AG09319 (cell line): ENCODE data around the gene CEND1.

Experiments
- DNase-seq: peaks from one replicate; pipeline ENCODE4 v3.0.0-alpha.2; 2010; ENCODE audit warnings: low read depth; ENCODE audit errors: extremely low read depth
- CTCF ChIP-seq: IDR thresholded peaks from 2 replicates; pipeline ENCODE4 v1.5.1; 2011; ENCODE audit warnings: low read depth, mild to moderate bottlenecking, inconsistent platforms, low read length, moderate library complexity

CEND1 gene

DNA sequence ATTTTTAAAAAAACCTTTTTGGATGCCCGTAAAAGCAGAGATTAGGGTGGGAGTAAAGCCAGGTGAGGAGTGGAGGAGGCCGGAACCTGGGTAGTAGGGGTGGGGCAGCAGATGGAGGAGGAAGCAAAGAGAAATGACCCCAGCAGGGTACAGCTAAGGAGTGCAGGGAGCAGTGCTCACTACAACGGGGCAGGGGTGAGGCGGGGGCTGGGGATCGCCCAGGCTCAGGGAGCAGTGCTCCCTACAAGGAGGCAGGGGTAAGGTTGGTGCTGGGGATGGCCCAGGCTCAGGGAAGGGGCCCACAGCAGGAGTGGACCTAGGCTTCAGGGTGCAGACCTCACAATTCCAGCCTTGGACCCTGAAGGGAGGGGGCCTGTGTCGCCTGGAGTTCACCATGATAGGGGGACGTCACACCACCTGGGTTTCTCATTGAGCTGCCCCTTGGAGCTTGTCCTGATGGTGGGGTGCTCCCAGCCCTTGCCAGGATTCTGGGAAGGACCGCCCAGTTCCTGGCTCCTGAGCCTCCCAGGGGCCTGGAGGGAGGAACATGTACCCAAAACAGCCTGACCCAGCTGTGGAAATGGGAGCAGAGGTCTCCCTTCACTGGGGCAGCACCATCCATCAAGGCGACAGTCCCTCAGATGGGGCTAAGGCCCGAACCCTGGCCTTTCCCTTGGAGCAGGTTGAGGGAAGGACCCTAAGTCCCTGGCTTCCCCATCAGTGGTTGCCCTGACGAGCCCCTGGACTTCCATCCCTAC is 26.0 kb upstream of the CEND1 start:
- no peak for TF ChIP-seq CTCF
- DNase-seq: no peak

DNA sequence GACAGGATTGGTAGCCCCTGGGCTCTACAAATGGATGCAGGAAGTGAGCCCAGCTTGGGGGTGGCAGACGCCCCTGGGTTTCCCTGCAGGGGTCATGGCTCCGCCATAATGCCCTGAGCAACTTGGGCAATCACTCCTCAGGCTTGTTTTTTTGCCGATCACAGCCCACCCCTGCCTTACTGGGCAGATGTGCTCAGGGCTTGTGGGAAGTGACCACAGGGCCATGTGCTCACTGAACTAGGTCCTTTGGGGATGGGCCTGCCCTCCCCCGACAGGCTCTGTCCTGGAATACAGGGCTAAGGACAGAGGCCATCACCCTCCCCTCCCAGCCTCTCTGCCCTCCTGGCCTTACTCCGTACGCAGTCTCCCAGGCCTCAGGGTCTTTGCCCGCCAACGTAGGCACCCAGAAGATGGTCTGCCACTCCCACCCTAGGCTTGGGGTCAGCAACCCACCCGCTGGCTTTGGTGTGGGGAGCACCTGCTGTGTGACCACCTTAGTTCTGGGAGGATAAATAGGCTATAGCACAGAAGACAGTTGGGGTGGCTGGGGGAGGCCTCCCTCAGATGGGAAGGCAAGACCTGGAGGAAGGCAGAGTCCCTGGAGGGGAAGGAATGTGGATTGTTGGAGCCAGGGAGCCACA is 23.7 kb upstream of the CEND1 start:
- no peak for DNase-seq
- no peak for TF ChIP-seq CTCF

DNA sequence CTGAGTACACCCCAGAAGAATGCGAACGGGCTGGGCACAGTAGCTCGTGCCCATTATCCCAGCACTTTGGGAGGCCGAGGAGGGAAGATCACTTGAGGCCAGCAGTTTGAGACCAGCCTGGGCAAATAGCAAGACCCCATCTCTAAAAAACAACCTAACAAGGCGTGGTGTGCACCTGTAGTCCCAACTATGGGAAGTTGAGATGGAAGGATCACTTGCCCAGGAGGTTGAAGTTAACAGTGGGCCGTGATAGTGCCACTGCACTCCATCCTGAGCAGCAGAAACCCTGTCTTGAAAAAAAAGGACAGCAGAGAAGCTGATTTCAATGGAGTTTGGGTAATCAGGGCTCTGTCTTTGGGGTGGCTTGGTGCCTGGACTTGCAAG is 23.2 kb upstream of the CEND1 start:
- TF ChIP-seq CTCF: no peak
- DNase-seq: no peak

GRCh38 chr11:812390-812789 is 22.5 kb upstream of the CEND1 start:
- no peak for DNase-seq
- TF ChIP-seq CTCF: no peak

DNA sequence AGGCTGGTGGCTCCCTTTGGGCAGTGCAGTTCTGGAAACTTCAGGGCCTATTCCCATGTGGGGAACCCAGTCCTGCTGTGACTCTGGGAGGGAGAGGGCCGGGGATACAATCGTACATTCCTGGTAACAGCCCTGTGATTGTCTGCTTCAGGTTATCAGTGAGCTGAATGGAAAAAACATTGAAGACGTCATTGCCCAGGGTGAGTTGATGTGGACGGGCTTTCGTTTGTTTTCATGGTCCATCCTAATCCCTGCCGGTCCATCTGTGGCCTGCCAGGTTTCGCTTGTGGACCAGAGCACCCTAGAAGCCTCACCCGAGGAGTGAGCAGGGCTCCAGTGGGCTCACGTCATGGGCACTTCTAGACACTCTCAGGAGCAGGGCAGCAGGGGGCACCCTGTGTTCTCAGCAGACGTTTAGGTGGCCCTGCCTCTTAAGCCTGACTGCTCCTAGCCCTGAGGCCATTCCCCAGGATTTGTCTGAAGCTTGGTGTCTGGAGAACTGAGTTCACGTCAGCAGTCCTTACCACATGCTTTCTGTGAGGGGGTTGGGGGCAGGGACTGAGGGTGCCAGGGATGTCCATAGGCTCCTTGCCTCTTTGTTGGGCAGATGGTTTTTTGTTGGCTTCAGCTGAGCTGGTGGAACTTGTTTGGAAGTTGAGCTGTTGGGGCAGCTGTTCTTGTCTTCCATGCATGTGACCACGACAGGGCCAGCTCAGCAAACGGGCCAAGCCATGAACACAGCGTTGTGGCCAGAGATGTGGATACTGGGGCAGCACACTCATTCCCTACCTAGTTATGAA is 21.8 kb upstream of the CEND1 start:
- no peak for DNase-seq
- peak; percentile 4 for TF ChIP-seq CTCF

DNA sequence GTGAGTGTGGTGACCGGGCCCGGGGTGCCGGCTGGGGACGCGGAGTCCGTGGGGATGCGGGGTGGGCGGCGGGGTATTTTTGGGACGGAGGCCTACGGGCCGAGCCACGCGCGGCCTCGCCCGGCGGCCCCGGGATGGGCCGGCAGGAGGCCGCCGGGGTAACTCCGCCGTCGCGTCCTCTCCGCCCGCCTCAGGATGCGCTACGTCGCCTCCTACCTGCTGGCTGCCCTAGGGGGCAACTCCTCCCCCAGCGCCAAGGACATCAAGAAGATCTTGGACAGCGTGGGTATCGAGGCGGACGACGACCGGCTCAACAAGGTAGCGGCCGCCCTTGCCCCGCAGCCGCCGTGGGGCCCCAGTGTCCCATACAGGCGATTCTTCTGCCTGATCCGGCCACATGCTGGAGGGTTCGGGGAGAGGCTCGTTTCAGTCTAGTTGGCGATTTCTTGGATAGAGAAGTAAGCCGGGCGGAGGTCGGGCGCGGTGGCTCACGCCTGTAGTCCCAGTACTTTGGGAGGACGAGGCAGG is 20.2 kb upstream of the CEND1 start:
- TF ChIP-seq CTCF: no peak
- no peak for DNase-seq
